HG03280 (cell line): ENCODE results near the gene PRKD3.
"Not testable (repeated sequence)": the region's sequence is repeated elsewhere in the genome, so short reads cannot be mapped to it uniquely, and the experiment has no call there.

Experiments
- ATAC-seq: cut with Tn5 transposase; IDR thresholded peaks from one replicate; pipeline ENCODE4 v1.9.1; 2021; ENCODE audit warnings: mild to moderate bottlenecking, moderate library complexity; ENCODE audit not compliant: unreplicated experiment

Gene PRKD3

GRCh38 chr2:37317746-37318145 is 6.9 kb downstream of the PRKD3 start:
- no peak for ATAC-seq

GRCh38 chr2:37316181-37316580 is 8.5 kb downstream of the PRKD3 start:
- no peak for ATAC-seq

DNA sequence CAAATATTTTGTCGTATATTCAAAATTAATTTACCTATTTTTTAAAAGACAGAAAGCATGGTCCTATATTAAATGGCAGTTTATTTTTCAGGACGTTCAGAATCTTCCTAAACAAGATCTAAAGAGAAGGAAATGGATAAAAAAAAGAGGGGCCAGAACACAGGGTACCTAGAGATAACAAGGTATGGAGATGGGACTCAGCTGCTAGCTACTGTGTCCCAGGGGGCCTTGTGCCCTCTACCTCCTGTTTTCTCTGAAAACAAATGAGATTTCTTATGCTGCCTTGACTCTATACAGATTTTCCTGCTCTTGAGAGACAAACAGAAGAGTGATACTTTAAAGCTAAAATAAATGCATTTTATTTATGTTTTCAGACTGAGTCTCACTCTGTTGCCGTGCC is 9.3 kb downstream of the PRKD3 start:
- ATAC-seq, result no peak

DNA sequence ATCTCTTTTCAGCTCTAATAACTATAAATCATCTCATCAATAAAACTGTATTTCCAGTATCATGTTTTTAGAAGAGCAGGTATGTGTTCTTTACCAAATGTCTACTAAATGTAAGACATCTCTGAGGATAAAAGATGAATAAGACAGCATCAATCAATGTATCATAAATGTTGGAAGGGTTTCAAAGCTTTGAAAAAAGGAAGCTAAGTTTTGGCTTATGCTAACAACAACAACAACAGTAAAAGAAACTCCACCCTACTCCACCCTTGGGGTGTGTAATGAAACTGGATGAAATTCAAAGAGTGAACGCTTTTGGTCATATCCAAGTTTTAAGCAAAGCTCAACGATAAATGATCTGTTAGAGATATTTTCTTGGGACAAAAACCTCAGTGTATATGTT is 17.1 kb downstream of the PRKD3 start:
- no peak for ATAC-seq

GRCh38 chr2:37306024-37306423 is 18.6 kb downstream of the PRKD3 start:
- ATAC-seq, result no peak

DNA sequence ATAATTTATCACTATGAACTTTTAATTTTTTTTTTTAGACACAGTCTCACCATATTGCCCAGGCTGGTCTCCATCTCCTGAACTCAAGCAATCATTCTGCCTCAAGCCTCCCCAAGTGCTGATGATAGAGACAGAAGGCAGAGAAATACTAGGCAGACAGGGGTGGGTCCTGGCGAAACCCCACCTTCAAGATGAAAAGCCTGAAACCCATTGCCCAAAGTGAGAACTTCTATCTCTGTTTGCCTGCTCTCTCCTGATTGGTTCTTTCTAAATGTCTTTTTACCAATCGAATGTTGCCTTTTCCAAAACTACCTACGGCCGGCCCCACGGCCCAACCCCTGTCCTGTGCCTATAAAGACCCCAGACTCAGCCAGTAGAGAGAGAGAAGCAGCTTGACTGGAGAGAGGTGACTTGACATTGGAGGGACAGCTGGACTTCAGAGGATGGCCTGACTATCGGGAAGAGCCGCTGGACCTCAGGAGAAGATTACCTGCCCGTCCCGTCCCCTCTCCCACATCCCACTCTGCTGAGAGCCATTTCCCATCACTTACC is 21.9 kb downstream of the PRKD3 start:
- ATAC-seq, result no peak

GRCh38 chr2:37301408-37301807 is 23.2 kb downstream of the PRKD3 start:
- ATAC-seq, result no peak

DNA sequence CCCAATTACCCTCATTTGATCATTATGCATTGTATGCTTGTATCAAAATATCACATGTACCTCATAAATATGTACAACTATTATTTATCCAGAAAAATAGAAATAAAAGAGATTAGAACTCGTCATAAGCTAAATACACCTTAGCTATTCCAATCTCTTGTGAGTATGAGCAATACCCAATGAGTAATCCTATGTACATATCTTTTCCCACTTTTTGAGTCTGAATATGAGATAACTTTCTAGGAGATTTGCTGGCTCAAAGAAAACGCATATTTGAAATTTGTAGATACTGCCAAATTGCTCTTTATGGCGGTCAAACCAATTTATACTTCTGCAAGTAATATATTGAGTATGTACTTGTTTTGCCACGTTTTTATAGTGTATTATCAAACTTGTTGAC is 24.1 kb downstream of the PRKD3 start:
- ATAC-seq, result no peak

DNA sequence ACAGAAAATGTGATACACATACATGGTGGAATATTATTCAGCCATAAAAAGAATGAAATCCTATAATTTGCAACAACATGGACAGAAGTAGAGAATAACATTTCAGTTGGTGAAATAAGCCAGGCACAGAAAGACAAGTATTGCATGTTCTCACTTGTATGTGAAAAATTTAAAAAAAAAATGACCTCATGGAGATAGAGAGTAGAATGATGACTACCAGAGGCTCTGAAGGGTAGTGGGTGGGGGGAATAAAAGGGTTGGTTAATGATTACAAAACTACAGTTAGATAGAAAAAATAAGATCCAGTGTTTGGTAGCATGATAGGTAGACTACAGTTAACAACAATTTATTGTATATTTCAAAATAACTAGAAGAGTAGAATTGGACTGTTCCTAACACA is 24.5 kb downstream of the PRKD3 start:
- no peak for ATAC-seq

- ATAC-seq, result no peak
These were observed 27.0 kb downstream of the PRKD3 start for GRCh38 chr2:37297632-37298031.

DNA sequence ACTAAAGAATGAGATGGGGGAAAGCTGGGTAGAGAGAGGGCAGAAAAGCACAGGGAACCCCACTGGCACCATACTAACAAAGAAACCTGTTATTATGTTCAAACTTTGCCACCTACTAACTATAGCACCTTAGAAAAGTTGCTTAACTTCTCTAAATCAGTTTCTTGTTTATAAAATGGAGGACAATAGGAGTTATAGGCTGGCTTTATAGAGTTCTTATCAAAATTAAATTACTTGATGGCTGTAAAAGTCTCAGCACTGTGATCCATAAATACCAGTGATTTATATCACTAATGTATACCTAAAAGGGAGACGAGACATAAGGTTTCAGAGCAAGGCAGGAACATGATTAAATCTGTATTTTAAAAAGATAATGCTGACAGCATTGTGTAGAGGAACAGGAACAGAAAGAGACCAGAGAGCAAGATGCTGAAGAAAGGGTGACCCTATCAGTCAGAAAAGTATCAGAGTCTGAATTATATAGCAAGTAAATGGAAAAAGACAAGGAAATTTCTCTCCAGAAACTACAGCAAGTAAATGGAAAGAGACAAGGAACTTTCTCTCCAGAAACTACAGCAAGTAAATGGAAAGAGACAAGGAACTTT is 29.1 kb downstream of the PRKD3 start:
- ATAC-seq, result no peak

GRCh38 chr2:37294858-37295257 is 29.8 kb downstream of the PRKD3 start:
- ATAC-seq, result not testable (repeated sequence)

GRCh38 chr2:37291680-37292079 is 33.0 kb downstream of the PRKD3 start:
- ATAC-seq, result no peak

DNA sequence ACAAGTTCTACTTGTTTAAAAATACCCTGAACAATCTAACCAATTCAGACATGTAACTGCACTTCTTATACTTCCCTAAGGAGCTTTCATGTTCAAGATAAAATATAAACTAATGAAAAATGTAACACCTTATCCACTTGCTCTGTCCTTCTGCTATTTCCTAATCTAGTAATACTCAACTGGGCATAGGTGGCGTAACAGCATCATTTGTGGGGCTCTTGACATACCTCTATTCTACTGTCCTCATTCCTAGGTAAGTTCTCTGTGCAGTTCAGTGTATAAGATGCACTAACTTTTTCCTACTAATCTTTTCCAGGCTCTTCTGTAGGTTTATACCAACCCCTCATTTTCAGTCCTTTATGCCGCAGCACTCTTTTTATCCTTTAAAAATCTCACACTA is 36.7 kb downstream of the PRKD3 start:
- ATAC-seq, result no peak

DNA sequence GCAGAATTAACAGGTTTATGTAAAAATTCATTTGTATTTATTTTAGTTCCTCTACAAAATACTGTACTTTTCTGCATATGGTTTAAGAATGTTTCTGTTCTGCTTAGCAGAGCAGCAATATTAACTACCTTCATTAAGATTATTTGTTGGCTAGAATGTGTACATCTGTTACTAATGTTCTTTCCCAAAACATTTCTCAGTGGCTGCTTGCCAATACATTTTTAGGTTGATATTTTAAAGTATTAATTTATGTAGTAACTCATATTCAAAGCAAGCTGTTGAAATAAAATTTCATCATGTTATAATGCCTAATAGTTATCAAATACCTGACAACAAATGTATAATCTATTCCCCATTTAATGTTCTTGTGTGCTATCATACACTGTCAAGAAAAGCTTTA is 40.3 kb downstream of the PRKD3 start:
- no peak for ATAC-seq

DNA sequence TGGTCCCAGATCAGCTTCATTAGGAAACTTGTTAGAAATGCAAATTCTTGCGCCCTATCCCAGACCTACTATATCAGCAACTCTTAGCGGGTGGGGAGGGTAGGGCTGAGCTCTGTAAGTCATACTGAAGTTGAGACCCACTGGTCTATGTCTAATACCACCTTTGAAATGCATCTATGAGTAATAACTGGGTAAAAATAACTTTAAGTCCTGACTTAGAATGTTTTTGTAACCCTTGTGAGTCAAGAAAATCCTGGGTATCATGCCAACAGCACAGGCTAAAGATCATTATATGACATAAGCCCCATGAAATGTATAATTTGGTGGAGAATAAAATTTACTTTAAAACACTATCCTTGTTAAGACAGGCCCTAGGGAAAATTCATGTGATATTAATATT is 41.4 kb downstream of the PRKD3 start:
- no peak for ATAC-seq

GRCh38 chr2:37282746-37283145 is 41.9 kb downstream of the PRKD3 start:
- ATAC-seq, result no peak

DNA sequence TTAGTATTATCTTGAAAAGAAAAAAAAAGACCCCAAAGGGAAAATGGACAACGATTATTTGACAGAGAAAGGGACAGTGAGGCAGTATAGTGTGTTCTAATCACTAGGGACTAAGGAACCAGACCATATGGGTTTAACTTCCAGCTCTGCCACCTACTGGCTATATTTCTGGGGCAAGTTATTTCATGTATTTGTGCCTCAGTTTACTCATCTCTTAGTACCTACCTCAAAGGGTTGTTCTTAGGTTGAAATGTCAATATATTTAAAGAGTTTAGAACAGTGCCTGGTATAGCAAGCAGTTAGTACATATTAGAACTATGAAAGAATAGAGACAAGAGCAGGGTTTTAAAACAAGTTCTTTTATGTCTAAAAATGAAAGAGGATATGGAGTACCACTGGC is 42.7 kb downstream of the PRKD3 start:
- no peak for ATAC-seq

DNA sequence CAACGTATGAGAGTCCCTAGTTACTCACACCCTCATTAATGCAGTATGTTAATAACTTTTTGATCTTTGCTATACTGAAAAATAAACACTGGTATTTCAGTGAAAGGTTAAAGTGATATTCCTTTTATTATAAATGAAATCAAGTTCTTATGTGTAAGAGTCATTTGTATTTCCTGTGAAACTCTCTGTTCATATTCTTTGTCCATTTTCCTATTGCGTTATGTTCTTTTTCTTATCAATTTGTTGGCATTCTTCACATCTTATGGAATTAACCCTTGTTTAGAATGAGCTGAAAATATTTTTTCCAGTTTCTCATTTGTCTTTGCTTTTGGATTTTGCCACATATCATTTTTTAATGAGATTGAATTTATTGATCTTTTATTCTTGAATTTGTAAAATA is 48.3 kb downstream of the PRKD3 start:
- no peak for ATAC-seq
